Ascending aorta (tissue), 2 donors: ENCODE data around the gene MAP2K4. TPM values are rescaled to one million over a fixed set of nuclear protein-coding genes. Genes with fewer than 3 reads are reported as not detected.

Source experiments
- DNase-seq, 2 donors: peaks; one replicate each; pipeline ENCODE4 v3.0.0-alpha.2; 2019; ENCODE audit warnings: low spot score in 2 of 2
- H3K27ac ChIP-seq, 2 donors: fragments of 200-600 bp; sonication (generic); one replicate each; pipeline ENCODE4 v1.5.1; 2016 to 2017; ENCODE audit warnings: mild to moderate bottlenecking in 1 of 2
- H3K27me3 ChIP-seq: fragments of 200-600 bp; sonication (generic); one replicate; pipeline ENCODE4 v1.5.1; 2017
- H3K36me3 ChIP-seq, 2 donors: fragments of 200-600 bp; sonication (generic); one replicate each; pipeline ENCODE4 v1.5.1; 2016
- H3K4me1 ChIP-seq, 2 donors: fragments of 200-600 bp; sonication (generic); one replicate each; pipeline ENCODE4 v1.5.1; 2016 to 2017; ENCODE audit warnings: mild to moderate bottlenecking in 1 of 2
- H3K4me3 ChIP-seq, 2 donors: fragments of 200-600 bp; sonication (generic); one replicate each; pipeline ENCODE4 v1.5.1; 2016 to 2017; ENCODE audit warnings: mild to moderate bottlenecking in 1 of 2
- H3K9me3 ChIP-seq, 2 donors: fragments of 200-600 bp; sonication (generic); one replicate each; pipeline ENCODE4 v1.5.1; 2016
- CTCF ChIP-seq, 3 experiments: fragments of 200-600 bp in 2 of 3; fragments of 450-650 bp in 1 of 3; sonication (generic) in 2 of 3; IDR thresholded peaks; one replicate each; pipeline ENCODE4 v1.5.1; 2016 to 2019; ENCODE audit warnings: antibody characterized with exemption in 3 of 3, mild to moderate bottlenecking in 1 of 3, moderate library complexity in 1 of 3
- intact Hi-C: fragments of 100-400 bp; cut with DNase I; formaldehyde crosslinking; loops from one replicate; pipeline ENCODE4 v1.15.1; 2023
- total RNA-seq: library from RNA; depleted of rRNA; stranded (reverse); fragments of >200 nt; gene quantifications from one replicate; pipeline ENCODE4 v1.1.0, GENCODE V29; 2016

The MAP2K4 gene
- total RNA-seq, 1 donor from 2014 or later: 54.5 TPM

GRCh38 chr17:12127177-12127576 lies 106.5 kb downstream of the MAP2K4 start:
- Histone ChIP-seq H3K4me1 (no peaks in the 10 kb centered on the region), H3K9me3 (no peaks in the 10 kb centered on the region), H3K27ac (no peak overlapping the region), H3K27me3 (no peaks in the 10 kb centered on the region), H3K36me3 (peaks cover 18 to 48% of the 10 kb centered on the region in 2 donors), H3K4me3 (no peak overlapping the region)
- TF ChIP-seq CTCF (IDR thresholded peaks at IDR 0.05): no peak
- no peak for DNase-seq
- intact Hi-C loops: no loop called here

- H3K27ac ChIP-seq: no peak overlapping the region
- intact Hi-C loops: no loop called here
- no peaks in the 10 kb centered on the region for H3K9me3 ChIP-seq
- TF ChIP-seq CTCF (IDR thresholded peaks at IDR 0.05): no peak
- no peaks in the 10 kb centered on the region for H3K4me1 ChIP-seq
- no peaks in the 10 kb centered on the region for H3K27me3 ChIP-seq
- no peak for DNase-seq
- H3K4me3 ChIP-seq: no peak overlapping the region
- H3K36me3 ChIP-seq: peaks cover 18 to 53% of the 10 kb centered on the region in 2 donors
These were observed 107.0 kb downstream of the MAP2K4 start for GRCh38 chr17:12127667-12128066.

GRCh38 chr17:12128946-12129345 lies 108.3 kb downstream of the MAP2K4 start:
- Histone ChIP-seq H3K36me3 (peaks cover 18 to 53% of the 10 kb centered on the region in 2 donors), H3K27ac (no peak overlapping the region), H3K9me3 (no peaks in the 10 kb centered on the region), H3K27me3 (no peaks in the 10 kb centered on the region), H3K4me3 (no peak overlapping the region), H3K4me1 (no peaks in the 10 kb centered on the region)
- no peak for DNase-seq
- TF ChIP-seq CTCF (IDR thresholded peaks at IDR 0.05): no peak
- intact Hi-C loops: no loop called here

DNA sequence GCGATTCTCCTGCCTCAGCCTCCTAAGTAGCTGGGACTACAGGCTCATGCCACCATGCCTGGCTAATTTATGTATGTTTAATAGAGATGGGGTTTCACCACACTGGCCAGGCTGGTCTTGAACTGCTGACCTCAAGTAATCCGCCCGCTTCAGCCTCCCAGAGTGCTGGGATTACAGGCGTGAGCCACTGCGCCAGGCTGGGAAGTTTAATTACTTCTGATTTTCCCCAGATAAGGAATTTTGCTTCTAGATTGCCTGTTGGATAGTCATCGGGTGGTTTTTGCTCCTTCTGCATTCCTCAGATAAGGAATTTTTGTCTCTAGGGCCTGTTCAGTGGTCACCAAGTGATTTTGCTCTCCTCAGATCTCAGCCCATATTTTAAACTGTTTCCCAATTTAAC lies 112.5 kb downstream of the MAP2K4 start:
- no peak for DNase-seq
- H3K27me3 ChIP-seq: no peaks in the 10 kb centered on the region
- H3K9me3 ChIP-seq: peaks cover 0 to 8% of the 10 kb centered on the region in 2 donors
- H3K36me3 ChIP-seq: peaks cover 7 to 27% of the 10 kb centered on the region in 2 donors
- no peaks in the 10 kb centered on the region for H3K4me1 ChIP-seq
- intact Hi-C loops: no loop called here
- no peak overlapping the region for H3K4me3 ChIP-seq
- TF ChIP-seq CTCF (IDR thresholded peaks at IDR 0.05): no peak
- H3K27ac ChIP-seq: no peak overlapping the region

GRCh38 chr17:12134101-12134500 lies 113.4 kb downstream of the MAP2K4 start:
- Histone ChIP-seq H3K36me3 (peaks cover 5 to 25% of the 10 kb centered on the region in 2 donors), H3K27me3 (no peaks in the 10 kb centered on the region), H3K9me3 (peaks cover 0 to 8% of the 10 kb centered on the region in 2 donors), H3K27ac (no peak overlapping the region), H3K4me3 (no peak overlapping the region), H3K4me1 (no peaks in the 10 kb centered on the region)
- no peak for DNase-seq
- intact Hi-C loops: no loop called here
- no peak for TF ChIP-seq CTCF (IDR thresholded peaks at IDR 0.05)

DNA sequence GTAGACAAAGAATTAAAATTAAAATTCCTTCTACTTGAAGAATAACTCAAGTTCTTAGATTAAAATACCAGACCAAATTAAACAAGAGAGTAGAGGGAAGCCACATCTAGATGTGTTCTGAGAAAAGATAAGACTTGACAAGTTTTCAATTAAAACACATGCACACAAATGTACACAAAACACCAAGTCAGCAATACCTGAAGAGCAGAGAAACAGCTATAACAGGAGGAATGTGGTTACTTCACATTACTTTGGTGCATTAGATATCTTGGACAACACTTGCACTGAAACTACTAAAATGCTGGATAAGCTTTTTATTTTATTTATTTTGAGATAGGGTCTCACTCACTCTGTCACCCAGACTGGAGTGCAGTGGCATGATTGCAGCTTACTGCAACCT lies 113.9 kb downstream of the MAP2K4 start:
- Histone ChIP-seq H3K36me3 (peaks cover under 1 to 20% of the 10 kb centered on the region in 2 donors), H3K27me3 (no peaks in the 10 kb centered on the region), H3K9me3 (peaks cover 0 to 8% of the 10 kb centered on the region in 2 donors), H3K4me1 (no peaks in the 10 kb centered on the region), H3K4me3 (no peak overlapping the region), H3K27ac (no peak overlapping the region)
- DNase-seq: no peak
- intact Hi-C loops: no loop called here
- no peak for TF ChIP-seq CTCF (IDR thresholded peaks at IDR 0.05)
